K562 (cell line): ENCODE measurements around the gene EIF4G1. TPM values are rescaled to one million over a fixed set of nuclear protein-coding genes. Genes with fewer than 3 reads are reported as not detected.

Experiments used
- CBFB ChIP-seq: sonication (generic); formaldehyde crosslinking; IDR thresholded peaks from 2 replicates; pipeline ENCODE4 v1.4.0; 2020; ENCODE audit warnings: mild to moderate bottlenecking, missing genetic modification reagents
- CBX8 ChIP-seq: fragments of 200-600 bp; sonication (generic); IDR thresholded peaks from 2 replicates; pipeline ENCODE4 v1.6.1; 2012; ENCODE audit warnings: borderline replicate concordance, mixed run types, low read depth, mild to moderate bottlenecking, moderate library complexity, mixed read lengths, low read length, control low read depth, inconsistent platforms; ENCODE audit not compliant: poor library complexity, severe bottlenecking; ENCODE audit errors: extremely low read depth
- CTBP1 ChIP-seq: fragments of 450-650 bp; IDR thresholded peaks from 2 replicates; pipeline ENCODE4 v1.6.1; 2016; ENCODE audit warnings: borderline replicate concordance
- EWSR1 ChIP-seq: fragments of 450-650 bp; IDR thresholded peaks from 2 replicates; pipeline ENCODE4 v1.6.1; 2018; ENCODE audit warnings: borderline replicate concordance, mild to moderate bottlenecking, low read depth, moderate library complexity; ENCODE audit not compliant: partially characterized antibody
- FOXP1 ChIP-seq: sonication (generic); formaldehyde crosslinking; IDR thresholded peaks from 2 replicates; pipeline ENCODE4 v1.8.0; 2022; ENCODE audit warnings: mild to moderate bottlenecking, missing genetic modification reagents
- FUS ChIP-seq: fragments of 200-400 bp; formaldehyde crosslinking; optimal IDR thresholded peaks from 2 replicates; pipeline ENCODE3; 2017; ENCODE audit warnings: low read depth, low read length
- GABPB2 ChIP-seq: fragments of 250-450 bp; sonication (Bioruptor Pico); conservative IDR thresholded peaks from 2 replicates; pipeline ENCODE4 v1.5.1; 2021; ENCODE audit warnings: mild to moderate bottlenecking
- GATAD2A ChIP-seq: fragments of 450-650 bp; IDR thresholded peaks from 2 replicates; pipeline ENCODE4 v1.6.1; 2017
- HOXB6 ChIP-seq: fragments of 250-450 bp; sonication (Bioruptor Pico); IDR thresholded peaks from 2 replicates; pipeline ENCODE4 v1.5.1; 2022; ENCODE audit warnings: mild to moderate bottlenecking, borderline replicate concordance
- KAT7 ChIP-seq: sonication (generic); formaldehyde crosslinking; IDR thresholded peaks from 2 replicates; pipeline ENCODE4 v1.8.0; 2022; ENCODE audit warnings: missing genetic modification reagents, mild to moderate bottlenecking, borderline replicate concordance
- MAFK ChIP-seq: IDR thresholded peaks from 2 replicates; pipeline ENCODE4 v1.6.1; 2011; ENCODE audit warnings: low read length, improper control_type of control experiment
- NELFE ChIP-seq: IDR thresholded peaks from 2 replicates; pipeline ENCODE4 v1.6.1; 2011; ENCODE audit warnings: mild to moderate bottlenecking; ENCODE audit not compliant: insufficient read depth, insufficient read length
- POLR2A ChIP-seq: fragments of 450-650 bp; conservative IDR thresholded peaks from 2 replicates; pipeline ENCODE4 v1.6.1; 2016
- RAD21 ChIP-seq, 2 experiments: fragments of 250-450 bp in 1 of 2; fragments of 450-650 bp in 1 of 2; sonication (Bioruptor Pico) in 1 of 2; formaldehyde crosslinking in 1 of 2; IDR thresholded peaks in 1 of 2; conservative IDR thresholded peaks in 1 of 2; 2 replicates each; pipeline versions ENCODE4 v1.4.0 to v1.8.0; 2020 to 2022; ENCODE audit warnings: mild to moderate bottlenecking in 2 of 2, moderate library complexity in 1 of 2
- RBBP5 ChIP-seq: fragments of 200-600 bp; sonication (generic); IDR thresholded peaks from 2 replicates; pipeline ENCODE4 v1.6.1; 2012; ENCODE audit warnings: borderline replicate concordance, mild to moderate bottlenecking, low read length, control low read depth, inconsistent platforms; ENCODE audit not compliant: insufficient read depth, poor library complexity, severe bottlenecking
- RBFOX2 ChIP-seq: fragments of 200-400 bp; formaldehyde crosslinking; IDR thresholded peaks from 2 replicates; pipeline ENCODE4 v1.6.1; 2017; ENCODE audit warnings: low read depth, mild to moderate bottlenecking, low read length, moderate library complexity
- SRSF7 ChIP-seq: fragments of 200-400 bp; formaldehyde crosslinking; optimal IDR thresholded peaks from 2 replicates; pipeline ENCODE3; 2017; ENCODE audit warnings: mild to moderate bottlenecking, low read depth, low read length
- TARDBP ChIP-seq: fragments of 450-650 bp; IDR thresholded peaks from 2 replicates; pipeline ENCODE4 v1.6.1; 2016
- TCF7 ChIP-seq: sonication (generic); IDR thresholded peaks from 2 replicates; pipeline ENCODE4 v1.6.1; 2016; ENCODE audit warnings: antibody characterized with exemption, borderline replicate concordance
- TEAD2 ChIP-seq: fragments of 450-650 bp; IDR thresholded peaks from 2 replicates; pipeline ENCODE4 v1.6.1; 2016; ENCODE audit warnings: missing genetic modification characterization, control low read depth, missing compliant biosample characterization
- ZFPM2 ChIP-seq: fragments of 250-450 bp; sonication (Bioruptor Pico); IDR thresholded peaks from 2 replicates; pipeline ENCODE4 v1.5.1; 2022; ENCODE audit warnings: mild to moderate bottlenecking
- ZNF134 ChIP-seq: fragments of 250-450 bp; sonication (Bioruptor Pico); conservative IDR thresholded peaks from 2 replicates; pipeline ENCODE4 v1.4.0; 2020
- ZNF23 ChIP-seq: fragments of 250-450 bp; sonication (Bioruptor Pico); IDR thresholded peaks from 2 replicates; pipeline ENCODE4 v1.4.0; 2020; ENCODE audit warnings: mild to moderate bottlenecking
- ZNF316 ChIP-seq: fragments of 450-650 bp; IDR thresholded peaks from 2 replicates; pipeline ENCODE4 v1.6.1; 2016
- ZNF431 ChIP-seq: sonication (generic); formaldehyde crosslinking; IDR thresholded peaks from 2 replicates; pipeline ENCODE4 v1.8.0; 2022; ENCODE audit warnings: mild to moderate bottlenecking, missing genetic modification reagents
- ZNF561 ChIP-seq: fragments of 450-650 bp; formaldehyde crosslinking; conservative IDR thresholded peaks from 2 replicates; pipeline ENCODE4 v1.4.0; 2020; ENCODE audit warnings: mild to moderate bottlenecking, moderate library complexity
- polyA plus RNA-seq, 8 experiments: library from polyadenylated mRNA; depleted of rRNA in 4 of 8; stranded (reverse) in 5 of 8; unstranded in 3 of 8; fragments of >200 nt; fragmentation: Nextera tagmentation in 2 of 8; fragmentation: Illumina TruSeq in 1 of 8; extraction: Ambion mirVana in 2 of 8; extraction: Trizol in 1 of 8; gene quantifications; 2 replicates each; pipeline versions ENCODE4 v1.2.1 to v1.2.3, GENCODE V29; 2011 to 2014; ENCODE audit warnings: inconsistent platforms in 1 of 8, missing spikeins in 1 of 8
- total RNA-seq, 7 experiments: library from RNA; depleted of rRNA in 6 of 7; stranded (reverse); fragments of >200 nt in 6 of 7; fragmentation: Illumina TruSeq in 2 of 7; extraction: Trizol in 2 of 7; gene quantifications; 2 replicates each; pipeline versions ENCODE4 v1.2.1 to v1.2.3, GENCODE V29; 2011 to 2021; ENCODE audit warnings: low replicate concordance in 1 of 7
- TF ChIP-seq, protein P1 (sequence below), 2 experiments: fragments of 250-450 bp in 1 of 2; fragments of 450-650 bp in 1 of 2; sonication (Bioruptor Pico) in 1 of 2; IDR thresholded peaks; 2 replicates each; pipeline versions ENCODE4 v1.6.1 to v1.8.0; 2016 to 2021; ENCODE audit warnings: mild to moderate bottlenecking in 2 of 2, moderate library complexity in 2 of 2, missing compliant biosample characterization in 1 of 2, missing genetic modification characterization in 1 of 2
- TF ChIP-seq, protein P2 (sequence below): sonication (generic); formaldehyde crosslinking; IDR thresholded peaks from 2 replicates; pipeline ENCODE4 v1.8.0; 2022; ENCODE audit warnings: missing genetic modification reagents, mild to moderate bottlenecking, borderline replicate concordance
- TF ChIP-seq, protein P3 (sequence below): fragments of 450-650 bp; formaldehyde crosslinking; IDR thresholded peaks from 2 replicates; pipeline ENCODE4 v1.4.0; 2020; ENCODE audit warnings: mild to moderate bottlenecking, mixed read lengths

The EIF4G1 gene
- total and polyA plus RNA-seq, 9 of the 15 experiments (the other 6 are each of a cell fraction or from before 2014, with no cell fraction given): 4.6 to 505 (median 155) TPM

DNA sequence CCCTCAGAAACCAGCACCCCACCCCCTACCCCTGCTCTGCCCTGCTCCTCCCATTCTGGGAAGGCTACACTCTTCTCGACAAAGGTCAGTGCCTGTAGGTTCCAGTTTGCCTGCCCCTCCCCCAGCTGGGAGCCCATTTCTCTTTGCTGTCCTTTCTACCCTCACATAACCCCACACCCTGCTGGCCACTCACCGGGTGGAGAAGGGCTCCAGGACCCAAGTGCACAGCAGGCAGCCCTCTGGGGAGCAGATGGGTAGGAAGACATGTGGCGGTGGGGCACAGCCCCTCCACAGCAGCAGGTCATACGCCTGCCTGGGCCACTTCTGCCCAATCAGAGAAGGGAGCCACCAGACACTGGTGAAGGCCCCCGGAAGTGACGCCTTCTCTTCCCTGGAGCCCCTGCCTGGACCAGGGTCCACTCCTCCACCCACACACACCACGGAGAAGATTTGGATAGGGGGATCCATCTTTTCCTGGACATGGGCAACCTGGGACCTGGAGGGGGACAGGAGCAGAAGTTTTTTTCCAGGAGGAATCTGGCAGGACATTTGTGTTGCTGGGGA is 63.6 kb downstream of the EIF4G1 start, which contains the start of gene THPO (continued):
- TF ChIP-seq EWSR1: no peak
- TF ChIP-seq RBBP5: no peak
- TF ChIP-seq CBX8: no peak
- no peak for TF ChIP-seq TARDBP
- TF ChIP-seq HOXB6: no peak
- 0 out of 2 replicates have a peak, but pooled peaks have one; percentile 16 for TF ChIP-seq GATAD2A
- no peak for TF ChIP-seq KAT7
- TF ChIP-seq, protein P1, sequence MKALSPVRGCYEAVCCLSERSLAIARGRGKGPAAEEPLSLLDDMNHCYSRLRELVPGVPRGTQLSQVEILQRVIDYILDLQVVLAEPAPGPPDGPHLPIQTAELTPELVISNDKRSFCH (CRISPR knock-in tag; IDR thresholded peaks at IDR 0.05): no peak
- TF ChIP-seq, protein P1 (tag; IDR thresholded peaks at IDR 0.05): peak; percentile 53; the same call in 1 of the 2 replicates
- TF ChIP-seq CBFB (CRISPR knock-in tag): no peak
- no peak for TF ChIP-seq ZNF23 (CRISPR knock-in tag)
- TF ChIP-seq FOXP1 (CRISPR knock-in tag): no peak
- TF ChIP-seq, protein P2, sequence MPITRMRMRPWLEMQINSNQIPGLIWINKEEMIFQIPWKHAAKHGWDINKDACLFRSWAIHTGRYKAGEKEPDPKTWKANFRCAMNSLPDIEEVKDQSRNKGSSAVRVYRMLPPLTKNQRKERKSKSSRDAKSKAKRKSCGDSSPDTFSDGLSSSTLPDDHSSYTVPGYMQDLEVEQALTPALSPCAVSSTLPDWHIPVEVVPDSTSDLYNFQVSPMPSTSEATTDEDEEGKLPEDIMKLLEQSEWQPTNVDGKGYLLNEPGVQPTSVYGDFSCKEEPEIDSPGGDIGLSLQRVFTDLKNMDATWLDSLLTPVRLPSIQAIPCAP (CRISPR knock-in tag): no peak
- no peak for TF ChIP-seq NELFE
- 0 out of 2 replicates have a peak, but pooled peaks have one; percentile 34 for TF ChIP-seq CTBP1
- TF ChIP-seq RAD21 (CRISPR knock-in tag; conservative IDR thresholded peaks at IDR 0.05 in 1 of 2, IDR thresholded peaks at IDR 0.05 in 1 of 2): no peak
- TF ChIP-seq FUS: no peak
- no peak for TF ChIP-seq TEAD2 (tag)
- no peak for TF ChIP-seq ZNF316
- TF ChIP-seq POLR2A: peak; percentile 49; the same call in 1 of the 2 replicates
- no peak for TF ChIP-seq TCF7
- TF ChIP-seq SRSF7: no peak
- TF ChIP-seq ZFPM2 (CRISPR knock-in tag): no peak
- no peak for TF ChIP-seq ZNF431 (CRISPR knock-in tag)
- TF ChIP-seq GABPB2 (CRISPR knock-in tag): no peak
- TF ChIP-seq ZNF134: no peak
- TF ChIP-seq MAFK: no peak
- no peak for TF ChIP-seq ZNF561
- TF ChIP-seq, protein P3, sequence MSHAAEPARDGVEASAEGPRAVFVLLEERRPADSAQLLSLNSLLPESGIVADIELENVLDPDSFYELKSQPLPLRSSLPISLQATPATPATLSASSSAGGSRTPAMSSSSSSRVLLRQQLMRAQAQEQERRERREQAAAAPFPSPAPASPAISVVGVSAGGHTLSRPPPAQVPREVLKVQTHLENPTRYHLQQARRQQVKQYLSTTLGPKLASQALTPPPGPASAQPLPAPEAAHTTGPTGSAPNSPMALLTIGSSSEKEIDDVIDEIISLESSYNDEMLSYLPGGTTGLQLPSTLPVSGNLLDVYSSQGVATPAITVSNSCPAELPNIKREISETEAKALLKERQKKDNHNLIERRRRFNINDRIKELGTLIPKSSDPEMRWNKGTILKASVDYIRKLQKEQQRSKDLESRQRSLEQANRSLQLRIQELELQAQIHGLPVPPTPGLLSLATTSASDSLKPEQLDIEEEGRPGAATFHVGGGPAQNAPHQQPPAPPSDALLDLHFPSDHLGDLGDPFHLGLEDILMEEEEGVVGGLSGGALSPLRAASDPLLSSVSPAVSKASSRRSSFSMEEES (CRISPR knock-in tag): no peak
- TF ChIP-seq RBFOX2: peak; percentile 40
